Measurements from ENCODE around the gene GAMT.

The GAMT gene

GRCh38 chr19:1400281-1401137, 833 bp downstream of the GAMT start:
- DNase-seq (ENCODE audit: low spot score): no peak

- DNase-seq (ENCODE audit: low spot score): no peak
Measured at GRCh38 chr19:1399745-1400144, 1.6 kb downstream of the GAMT start.

DNA sequence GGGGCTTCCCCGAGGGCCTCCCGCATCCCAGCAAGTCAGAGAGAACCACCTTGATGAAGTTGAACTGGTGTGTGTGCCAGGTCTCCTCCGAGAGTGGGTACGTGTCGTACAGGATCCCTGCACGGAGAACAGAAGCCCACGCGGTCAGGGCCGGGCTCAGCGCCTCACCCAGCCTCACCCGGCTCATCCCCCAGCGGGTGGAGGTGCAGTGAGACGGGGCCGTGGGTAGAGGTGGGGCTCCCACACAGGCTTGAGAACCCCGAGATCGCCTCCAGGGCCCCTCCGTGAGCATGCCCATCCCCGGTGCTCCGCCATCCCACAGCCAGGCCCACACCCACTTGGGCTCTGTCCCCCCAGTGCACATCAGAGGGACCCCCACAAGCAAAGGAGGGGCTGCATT, 2.3 kb downstream of the GAMT start:
- no peak for DNase-seq (ENCODE audit: low spot score)

- no peak for DNase-seq (ENCODE audit: low spot score)
Measured at GRCh38 chr19:1397838-1398237, 3.5 kb downstream of the GAMT start.

DNA sequence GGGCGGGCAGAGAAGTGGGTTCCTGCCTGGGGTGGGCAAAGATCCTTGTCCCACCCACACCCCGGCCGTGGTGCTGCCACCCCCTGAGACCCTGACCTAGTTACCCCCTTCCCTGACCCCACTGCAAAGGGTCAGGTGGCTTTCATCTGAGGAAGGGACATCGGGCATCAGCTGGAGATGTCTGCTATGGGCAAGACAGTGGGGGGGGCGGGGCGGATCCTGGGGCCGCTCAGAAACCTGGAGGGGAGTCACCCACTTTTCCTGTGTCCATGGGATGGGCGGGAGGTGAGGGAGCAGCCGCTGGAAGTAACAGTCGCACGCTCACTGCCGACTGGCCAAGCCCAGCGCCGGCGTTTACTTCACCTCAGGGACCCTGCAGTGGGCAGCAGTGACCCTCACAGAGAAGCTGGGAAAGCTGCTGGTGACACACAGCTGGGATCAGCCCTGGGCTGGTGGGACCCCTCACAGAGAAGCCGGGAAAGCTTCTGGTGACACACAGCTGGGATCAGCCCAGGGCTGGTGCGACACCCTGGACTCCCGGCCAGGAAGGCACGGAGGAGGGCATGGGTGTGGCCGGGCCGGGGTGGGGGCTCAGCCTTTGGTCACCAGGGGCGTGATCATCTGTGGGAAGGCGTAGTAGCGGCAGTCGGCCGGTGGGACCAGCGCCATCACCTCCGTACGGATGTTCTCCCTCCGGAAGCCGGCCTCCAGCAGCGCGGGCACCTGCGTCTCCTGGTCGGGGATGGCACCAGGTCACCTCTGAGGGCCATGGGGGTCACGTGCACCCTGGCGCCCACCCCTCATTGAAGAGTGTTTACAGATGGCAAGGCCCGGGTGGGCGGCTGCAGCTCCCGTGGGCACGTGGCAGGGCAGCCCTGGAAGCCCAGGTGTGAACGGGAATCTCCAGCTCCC, 4.3 kb downstream of the GAMT start:
- no peak for DNase-seq (ENCODE audit: low spot score)

- DNase-seq (ENCODE audit: low spot score): no peak
Measured at GRCh38 chr19:1396019-1396767, 5.1 kb downstream of the GAMT start.

GRCh38 chr19:1395194-1396018, 5.9 kb downstream of the GAMT start:
- no peak for DNase-seq (ENCODE audit: low spot score)

DNA sequence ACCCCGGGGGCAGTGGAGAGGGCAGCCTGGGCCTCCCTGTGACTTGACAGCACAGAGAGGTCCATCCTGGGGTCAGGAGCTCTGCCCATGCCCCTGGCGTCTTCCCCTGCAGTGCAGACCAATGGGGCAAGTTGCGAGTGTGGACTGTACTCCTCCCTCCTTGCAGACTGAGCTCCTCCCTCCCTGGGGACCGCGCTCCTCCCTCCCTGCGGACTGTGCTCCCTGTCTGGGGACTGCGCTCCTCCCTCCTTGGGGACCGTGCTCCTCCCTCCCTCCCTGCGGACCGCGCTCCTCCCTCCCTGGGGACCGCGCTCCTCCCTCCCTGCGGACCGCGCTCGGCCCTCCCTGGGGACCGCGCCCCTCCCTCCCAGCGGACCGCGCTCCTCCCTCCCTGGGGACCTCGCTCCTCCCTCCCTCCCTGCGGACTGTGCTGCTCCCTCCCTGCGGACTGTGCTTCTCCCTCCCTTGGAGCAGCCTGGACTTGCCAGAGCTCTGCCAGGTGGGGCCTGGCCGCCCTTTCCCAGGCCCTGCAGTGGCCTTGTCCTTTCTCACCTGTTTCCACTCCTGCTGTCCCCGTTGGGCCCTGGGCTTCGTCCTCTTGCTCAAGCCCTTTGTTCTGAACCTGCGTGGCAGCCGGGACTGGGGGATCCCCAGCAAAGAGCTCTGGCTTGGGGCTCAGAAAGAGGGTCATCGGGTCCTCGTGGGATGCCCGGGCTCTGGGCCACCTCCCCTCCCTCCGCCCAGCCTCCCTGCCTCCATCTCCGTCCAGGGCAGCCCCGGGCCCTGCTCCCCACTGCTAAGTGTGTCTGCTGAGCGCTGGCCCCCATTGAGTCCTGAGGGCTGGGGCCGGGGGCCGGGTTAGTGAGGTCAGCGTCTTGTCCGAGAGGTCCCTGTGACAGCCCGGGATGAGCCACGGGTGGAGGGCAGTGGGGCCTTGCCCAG, 6.8 kb downstream of the GAMT start:
- DNase-seq (ENCODE audit: low spot score): no peak

GRCh38 chr19:1393841-1394240, 7.5 kb downstream of the GAMT start:
- DNase-seq (ENCODE audit: low spot score): no peak

- no peak for DNase-seq (ENCODE audit: low spot score)
Measured at GRCh38 chr19:1392939-1393530, 8.3 kb downstream of the GAMT start.

GRCh38 chr19:1392407-1392806, 8.9 kb downstream of the GAMT start:
- no peak for DNase-seq (ENCODE audit: low spot score)

- no peak for DNase-seq (ENCODE audit: low spot score)
Measured at GRCh38 chr19:1390890-1391423, 10.4 kb downstream of the GAMT start.

- DNase-seq (ENCODE audit: low spot score): peak; percentile 89
Measured at GRCh38 chr19:1389033-1389940, 12.1 kb downstream of the GAMT start.

- no peak for DNase-seq (ENCODE audit: low spot score)
Measured at GRCh38 chr19:1388637-1389026, 12.7 kb downstream of the GAMT start.

GRCh38 chr19:1387684-1388636, 13.4 kb downstream of the GAMT start:
- DNase-seq (ENCODE audit: low spot score): no peak

DNA sequence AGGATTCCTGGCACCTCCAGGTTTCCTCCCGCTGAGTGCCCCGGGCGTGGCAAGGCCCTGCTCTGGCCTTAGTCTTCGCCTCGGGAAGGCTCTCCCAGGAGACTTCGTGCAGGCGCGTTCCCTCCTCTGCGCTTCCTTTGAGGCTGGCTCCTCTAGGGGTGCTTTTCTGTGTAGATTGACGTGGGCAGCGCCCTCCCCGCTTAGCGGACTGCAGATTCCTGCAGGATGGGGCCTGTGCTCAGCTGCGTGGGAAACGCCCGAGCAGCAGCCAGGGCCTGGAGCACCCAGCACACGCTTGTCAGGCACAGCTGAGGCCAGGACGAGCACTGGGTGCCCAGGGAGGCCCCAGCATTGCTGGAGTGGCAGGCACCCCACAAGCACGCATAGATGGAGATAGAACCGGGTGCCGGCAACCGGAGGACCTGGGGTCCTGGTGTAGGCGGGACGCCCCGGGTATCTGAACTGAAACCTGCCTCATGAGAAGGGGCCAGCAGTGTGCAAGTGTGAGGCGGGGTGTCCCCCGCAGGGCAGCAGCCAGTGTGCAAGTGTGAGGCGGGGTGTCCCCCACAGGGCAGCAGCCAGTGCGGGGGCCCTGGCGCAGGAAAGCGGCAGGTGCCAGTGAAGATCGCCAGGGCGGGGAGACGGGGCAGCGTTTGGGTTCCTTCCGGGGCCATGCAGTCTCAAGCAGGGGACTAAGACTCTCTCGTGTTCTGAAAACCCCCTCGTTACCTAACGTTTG, 14.2 kb downstream of the GAMT start:
- no peak for DNase-seq (ENCODE audit: low spot score)

DNA sequence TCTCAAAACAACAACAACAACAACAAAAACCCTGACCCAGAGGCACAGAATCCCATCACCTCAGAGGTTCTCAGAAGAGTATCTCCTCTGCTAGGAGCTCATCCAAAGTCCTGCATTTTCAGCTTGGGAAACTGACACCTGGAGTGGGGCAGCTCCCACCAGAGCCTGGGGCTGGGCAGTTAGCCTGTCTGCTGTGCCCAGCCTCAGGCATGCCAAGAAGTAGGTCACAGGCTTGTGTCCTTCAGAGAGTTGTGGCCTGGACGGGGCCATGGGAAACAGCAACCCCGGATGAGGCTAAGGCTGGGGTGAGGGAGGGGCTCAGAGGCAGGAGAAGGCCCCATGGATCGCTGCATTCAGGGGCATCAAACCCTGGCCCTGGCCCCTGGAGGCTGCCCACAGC, 15.5 kb downstream of the GAMT start:
- no peak for DNase-seq (ENCODE audit: low spot score)

Data from pons (tissue), 1 donor.